Measurements from ENCODE around the gene HIPK2.
A peak's percentile ranks its signal among the peaks of the same experiment; 100 is the strongest.

Gene HIPK2

GRCh38 chr7:139808846-139809442 lies 31.1 kb upstream of the HIPK2 start:
- no peaks in the 10 kb centered on the region for H3K27me3 ChIP-seq (replicated peaks; ENCODE audit: control insufficient read depth, insufficient read depth, low read length)
- peaks cover 10% of the 10 kb centered on the region for H3K4me1 ChIP-seq (ENCODE audit: control insufficient read depth, insufficient read depth, low read length)
- H3K9ac ChIP-seq (ENCODE audit: low read length), result no peak overlapping the region
- no peak for DNase-seq (ENCODE audit: low read depth)
- no peaks in the 10 kb centered on the region for H3K9me3 ChIP-seq (ENCODE audit: control insufficient read depth, low read length)
- no peaks in the 10 kb centered on the region for H3K36me3 ChIP-seq (ENCODE audit: control insufficient read depth, insufficient read depth, low read length, severe bottlenecking)
- no peak overlapping the region for H3K4me3 ChIP-seq (ENCODE audit: low read length)

- no peak overlapping the region for H3K4me3 ChIP-seq (ENCODE audit: low read length)
- no peaks in the 10 kb centered on the region for H3K27me3 ChIP-seq (replicated peaks; ENCODE audit: control insufficient read depth, insufficient read depth, low read length)
- H3K36me3 ChIP-seq (ENCODE audit: control insufficient read depth, insufficient read depth, low read length, severe bottlenecking), result no peaks in the 10 kb centered on the region
- peaks cover 5% of the 10 kb centered on the region for H3K9me3 ChIP-seq (ENCODE audit: control insufficient read depth, low read length)
- peaks cover 10% of the 10 kb centered on the region for H3K4me1 ChIP-seq (ENCODE audit: control insufficient read depth, insufficient read depth, low read length)
- DNase-seq (ENCODE audit: low read depth), result no peak
- no peak overlapping the region for H3K9ac ChIP-seq (ENCODE audit: low read length)
These were observed 30.6 kb upstream of the HIPK2 start for GRCh38 chr7:139808427-139808826.

GRCh38 chr7:139807009-139807408 lies 29.2 kb upstream of the HIPK2 start:
- no peak overlapping the region for H3K9ac ChIP-seq (ENCODE audit: low read length)
- H3K4me3 ChIP-seq (ENCODE audit: low read length), result no peak overlapping the region
- DNase-seq (ENCODE audit: low read depth), result no peak
- H3K36me3 ChIP-seq (ENCODE audit: control insufficient read depth, insufficient read depth, low read length, severe bottlenecking), result no peaks in the 10 kb centered on the region
- no peaks in the 10 kb centered on the region for H3K27me3 ChIP-seq (replicated peaks; ENCODE audit: control insufficient read depth, insufficient read depth, low read length)
- peaks cover 5% of the 10 kb centered on the region for H3K9me3 ChIP-seq (ENCODE audit: control insufficient read depth, low read length)
- peaks cover 10% of the 10 kb centered on the region for H3K4me1 ChIP-seq (ENCODE audit: control insufficient read depth, insufficient read depth, low read length)

GRCh38 chr7:139804571-139804970 lies 26.8 kb upstream of the HIPK2 start:
- no peaks in the 10 kb centered on the region for H3K36me3 ChIP-seq (ENCODE audit: control insufficient read depth, insufficient read depth, low read length, severe bottlenecking)
- peaks cover 5% of the 10 kb centered on the region for H3K9me3 ChIP-seq (ENCODE audit: control insufficient read depth, low read length)
- H3K4me3 ChIP-seq (ENCODE audit: low read length), result no peak overlapping the region
- H3K4me1 ChIP-seq (ENCODE audit: control insufficient read depth, insufficient read depth, low read length), result no peaks in the 10 kb centered on the region
- no peak overlapping the region for H3K9ac ChIP-seq (ENCODE audit: low read length)
- no peaks in the 10 kb centered on the region for H3K27me3 ChIP-seq (replicated peaks; ENCODE audit: control insufficient read depth, insufficient read depth, low read length)
- no peak for DNase-seq (ENCODE audit: low read depth)

- no peak overlapping the region for H3K4me3 ChIP-seq (ENCODE audit: low read length)
- peak; percentile 24 for DNase-seq (ENCODE audit: low read depth)
- no peak overlapping the region for H3K9ac ChIP-seq (ENCODE audit: low read length)
- no peaks in the 10 kb centered on the region for H3K36me3 ChIP-seq (ENCODE audit: control insufficient read depth, insufficient read depth, low read length, severe bottlenecking)
- H3K27me3 ChIP-seq (replicated peaks; ENCODE audit: control insufficient read depth, insufficient read depth, low read length), result no peaks in the 10 kb centered on the region
- peaks cover 5% of the 10 kb centered on the region for H3K9me3 ChIP-seq (ENCODE audit: control insufficient read depth, low read length)
- H3K4me1 ChIP-seq (ENCODE audit: control insufficient read depth, insufficient read depth, low read length), result no peaks in the 10 kb centered on the region
These were observed 21.8 kb upstream of the HIPK2 start for GRCh38 chr7:139799586-139799985.

- no peak for DNase-seq (ENCODE audit: low read depth)
- no peaks in the 10 kb centered on the region for H3K36me3 ChIP-seq (ENCODE audit: control insufficient read depth, insufficient read depth, low read length, severe bottlenecking)
These were observed 21.1 kb upstream of the HIPK2 start for GRCh38 chr7:139798892-139799291.

GRCh38 chr7:139798221-139798620 lies 20.4 kb upstream of the HIPK2 start:
- no peak for DNase-seq (ENCODE audit: low read depth)
- no peaks in the 10 kb centered on the region for H3K9me3 ChIP-seq (ENCODE audit: control insufficient read depth, low read length)
- no peak overlapping the region for H3K9ac ChIP-seq (ENCODE audit: low read length)
- H3K27me3 ChIP-seq (replicated peaks; ENCODE audit: control insufficient read depth, insufficient read depth, low read length), result no peaks in the 10 kb centered on the region
- H3K4me1 ChIP-seq (ENCODE audit: control insufficient read depth, insufficient read depth, low read length), result no peaks in the 10 kb centered on the region
- H3K36me3 ChIP-seq (ENCODE audit: control insufficient read depth, insufficient read depth, low read length, severe bottlenecking), result no peaks in the 10 kb centered on the region
- H3K4me3 ChIP-seq (ENCODE audit: low read length), result no peak overlapping the region

More at GRCh38 chr7:139798892-139799291, 21.1 kb upstream of the HIPK2 start:
- Histone ChIP-seq H3K9me3 (ENCODE audit: control insufficient read depth, low read length) (peaks cover 5% of the 10 kb centered on the region), H3K4me3 (ENCODE audit: low read length) (no peak overlapping the region), H3K27me3 (replicated peaks; ENCODE audit: control insufficient read depth, insufficient read depth, low read length) (no peaks in the 10 kb centered on the region), H3K9ac (ENCODE audit: low read length) (no peak overlapping the region), H3K4me1 (ENCODE audit: control insufficient read depth, insufficient read depth, low read length) (no peaks in the 10 kb centered on the region)

GRCh38 chr7:139797607-139798006 lies 19.8 kb upstream of the HIPK2 start:
- Histone ChIP-seq H3K9ac (ENCODE audit: low read length) (no peak overlapping the region), H3K27me3 (replicated peaks; ENCODE audit: control insufficient read depth, insufficient read depth, low read length) (no peaks in the 10 kb centered on the region), H3K36me3 (ENCODE audit: control insufficient read depth, insufficient read depth, low read length, severe bottlenecking) (no peaks in the 10 kb centered on the region), H3K4me3 (ENCODE audit: low read length) (no peak overlapping the region), H3K4me1 (ENCODE audit: control insufficient read depth, insufficient read depth, low read length) (no peaks in the 10 kb centered on the region), H3K9me3 (ENCODE audit: control insufficient read depth, low read length) (no peaks in the 10 kb centered on the region)
- peak; percentile 26 for DNase-seq (ENCODE audit: low read depth)

- no peak overlapping the region for H3K9ac ChIP-seq (ENCODE audit: low read length)
- no peak for DNase-seq (ENCODE audit: low read depth)
- no peaks in the 10 kb centered on the region for H3K27me3 ChIP-seq (replicated peaks; ENCODE audit: control insufficient read depth, insufficient read depth, low read length)
- no peaks in the 10 kb centered on the region for H3K36me3 ChIP-seq (ENCODE audit: control insufficient read depth, insufficient read depth, low read length, severe bottlenecking)
- no peaks in the 10 kb centered on the region for H3K9me3 ChIP-seq (ENCODE audit: control insufficient read depth, low read length)
- no peak overlapping the region for H3K4me3 ChIP-seq (ENCODE audit: low read length)
- H3K4me1 ChIP-seq (ENCODE audit: control insufficient read depth, insufficient read depth, low read length), result no peaks in the 10 kb centered on the region
These were observed 13.5 kb upstream of the HIPK2 start for GRCh38 chr7:139791316-139791715.

GRCh38 chr7:139784648-139785047 lies 6.8 kb upstream of the HIPK2 start:
- Histone ChIP-seq H3K36me3 (ENCODE audit: control insufficient read depth, insufficient read depth, low read length, severe bottlenecking) (no peaks in the 10 kb centered on the region), H3K9ac (ENCODE audit: low read length) (no peak overlapping the region), H3K4me3 (ENCODE audit: low read length) (no peak overlapping the region), H3K27me3 (replicated peaks; ENCODE audit: control insufficient read depth, insufficient read depth, low read length) (peaks cover under 1% of the 10 kb centered on the region), H3K4me1 (ENCODE audit: control insufficient read depth, insufficient read depth, low read length) (peaks cover 9% of the 10 kb centered on the region), H3K9me3 (ENCODE audit: control insufficient read depth, low read length) (no peaks in the 10 kb centered on the region)
- no peak for DNase-seq (ENCODE audit: low read depth)

GRCh38 chr7:139783647-139784385 lies 6.0 kb upstream of the HIPK2 start:
- H3K36me3 ChIP-seq (ENCODE audit: control insufficient read depth, insufficient read depth, low read length, severe bottlenecking), result no peaks in the 10 kb centered on the region
- H3K9me3 ChIP-seq (ENCODE audit: control insufficient read depth, low read length), result no peaks in the 10 kb centered on the region
- peaks cover 11% of the 10 kb centered on the region for H3K4me1 ChIP-seq (ENCODE audit: control insufficient read depth, insufficient read depth, low read length)
- no peak overlapping the region for H3K4me3 ChIP-seq (ENCODE audit: low read length)
- DNase-seq (ENCODE audit: low read depth), result no peak
- H3K27me3 ChIP-seq (replicated peaks; ENCODE audit: control insufficient read depth, insufficient read depth, low read length), result peaks cover 5% of the 10 kb centered on the region
- H3K9ac ChIP-seq (ENCODE audit: low read length), result no peak overlapping the region
